Loucy (cell line): ENCODE measurements around the gene CFAP100.

ENCODE experiments used
- H2AFZ ChIP-seq: fragments of 200-600 bp; sonication (generic); 2 replicates; pipeline ENCODE4 v1.6.0; 2016; ENCODE audit warnings: antibody characterized with exemption, mild to moderate bottlenecking, low read length, moderate library complexity
- H3F3A ChIP-seq: fragments of 200-600 bp; 2 replicates; pipeline ENCODE4 v1.6.0; 2016; ENCODE audit warnings: antibody characterized with exemption, low read depth, mild to moderate bottlenecking
- H3K27me3 ChIP-seq: fragments of 200-600 bp; sonication (generic); 2 replicates; pipeline ENCODE4 v1.6.1; 2014; ENCODE audit warnings: low read length, mild to moderate bottlenecking; ENCODE audit not compliant: insufficient read depth, poor library complexity, severe bottlenecking
- H3K36me3 ChIP-seq: fragments of 200-600 bp; sonication (generic); 2 replicates; pipeline ENCODE4 v1.6.1; 2016; ENCODE audit warnings: low read length; ENCODE audit not compliant: insufficient read depth
- H3K4me1 ChIP-seq: fragments of 200-600 bp; sonication (generic); 2 replicates; pipeline ENCODE4 v1.5.1; 2014; ENCODE audit warnings: low read length, mild to moderate bottlenecking; ENCODE audit not compliant: insufficient read depth, poor library complexity, severe bottlenecking
- H3K4me2 ChIP-seq: fragments of 200-600 bp; sonication (generic); 2 replicates; pipeline ENCODE4 v1.6.0; 2014; ENCODE audit warnings: antibody characterized with exemption, low read length, low read depth, mild to moderate bottlenecking; ENCODE audit not compliant: poor library complexity, severe bottlenecking
- H3K4me3 ChIP-seq: fragments of 200-600 bp; sonication (generic); 2 replicates; pipeline ENCODE4 v1.5.1; 2014; ENCODE audit warnings: low read length, mild to moderate bottlenecking, mixed read lengths; ENCODE audit not compliant: poor library complexity, severe bottlenecking
- H3K79me2 ChIP-seq: fragments of 200-600 bp; sonication (generic); 2 replicates; pipeline ENCODE4 v1.6.1; 2014; ENCODE audit warnings: low read length; ENCODE audit not compliant: insufficient read depth
- H3K9ac ChIP-seq: fragments of 200-600 bp; sonication (generic); 2 replicates; pipeline ENCODE4 v1.6.0; 2014; ENCODE audit warnings: mild to moderate bottlenecking, low read depth, low read length, moderate library complexity; ENCODE audit not compliant: poor library complexity, severe bottlenecking
- H3K9me2 ChIP-seq: fragments of 200-600 bp; sonication (generic); replicated peaks from 2 replicates; pipeline ENCODE4 v1.6.1; 2016; ENCODE audit warnings: low read depth, low read length, mixed read lengths
- H3K9me3 ChIP-seq: fragments of 200-600 bp; sonication (generic); 2 replicates; pipeline ENCODE4 v1.6.1; 2014; ENCODE audit warnings: mild to moderate bottlenecking, antibody characterized with exemption, low read length, low read depth; ENCODE audit not compliant: insufficient read depth
- H4K20me1 ChIP-seq: fragments of 200-600 bp; sonication (generic); 2 replicates; pipeline ENCODE4 v1.6.0; 2014; ENCODE audit warnings: antibody characterized with exemption, low read length, mild to moderate bottlenecking; ENCODE audit not compliant: insufficient read depth, poor library complexity, severe bottlenecking
- EZH2phosphoT487 ChIP-seq: fragments of 200-600 bp; IDR thresholded peaks from 2 replicates; pipeline ENCODE4 v1.6.1; 2018; ENCODE audit warnings: antibody characterized with exemption, mild to moderate bottlenecking, moderate library complexity, borderline replicate concordance
- TF ChIP-seq, protein P1 (sequence below): fragments of 200-600 bp; sonication (generic); conservative IDR thresholded peaks from 2 replicates; pipeline ENCODE4 v1.5.1; 2014; ENCODE audit warnings: mild to moderate bottlenecking, antibody characterized with exemption, low read length

CFAP100 gene

DNA sequence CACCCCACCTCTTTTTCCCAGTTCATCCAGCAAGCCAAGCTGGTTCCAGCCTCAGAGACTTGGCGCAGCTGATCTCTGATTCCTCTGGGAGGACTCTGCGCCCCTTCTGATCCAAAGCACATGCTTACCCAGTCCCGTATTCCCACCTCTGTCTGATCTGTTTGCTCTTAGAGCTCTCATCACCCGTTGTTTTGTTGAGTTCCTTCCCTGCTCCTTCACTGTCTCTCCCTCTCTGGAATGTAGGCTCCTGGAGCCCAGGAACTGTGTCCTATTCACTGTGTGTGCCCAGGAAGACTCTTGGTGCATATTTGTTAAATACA is 82.3 kb downstream of the CFAP100 start:
- no peak overlapping the region for H3K4me2 ChIP-seq
- no peak overlapping the region for H2AFZ ChIP-seq
- peaks cover 24% of the 10 kb centered on the region for H3K4me1 ChIP-seq
- TF ChIP-seq, protein P1, sequence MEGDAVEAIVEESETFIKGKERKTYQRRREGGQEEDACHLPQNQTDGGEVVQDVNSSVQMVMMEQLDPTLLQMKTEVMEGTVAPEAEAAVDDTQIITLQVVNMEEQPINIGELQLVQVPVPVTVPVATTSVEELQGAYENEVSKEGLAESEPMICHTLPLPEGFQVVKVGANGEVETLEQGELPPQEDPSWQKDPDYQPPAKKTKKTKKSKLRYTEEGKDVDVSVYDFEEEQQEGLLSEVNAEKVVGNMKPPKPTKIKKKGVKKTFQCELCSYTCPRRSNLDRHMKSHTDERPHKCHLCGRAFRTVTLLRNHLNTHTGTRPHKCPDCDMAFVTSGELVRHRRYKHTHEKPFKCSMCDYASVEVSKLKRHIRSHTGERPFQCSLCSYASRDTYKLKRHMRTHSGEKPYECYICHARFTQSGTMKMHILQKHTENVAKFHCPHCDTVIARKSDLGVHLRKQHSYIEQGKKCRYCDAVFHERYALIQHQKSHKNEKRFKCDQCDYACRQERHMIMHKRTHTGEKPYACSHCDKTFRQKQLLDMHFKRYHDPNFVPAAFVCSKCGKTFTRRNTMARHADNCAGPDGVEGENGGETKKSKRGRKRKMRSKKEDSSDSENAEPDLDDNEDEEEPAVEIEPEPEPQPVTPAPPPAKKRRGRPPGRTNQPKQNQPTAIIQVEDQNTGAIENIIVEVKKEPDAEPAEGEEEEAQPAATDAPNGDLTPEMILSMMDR = no peak
- TF ChIP-seq EZH2phosphoT487 = no peak
- H3K4me3 ChIP-seq = no peak overlapping the region
- H4K20me1 ChIP-seq = peaks cover 29% of the 10 kb centered on the region
- no peak overlapping the region for H3K9ac ChIP-seq
- no peaks in the 10 kb centered on the region for H3K27me3 ChIP-seq
- no peaks in the 10 kb centered on the region for H3K9me2 ChIP-seq
- peaks cover 31% of the 10 kb centered on the region for H3K79me2 ChIP-seq
- no peaks in the 10 kb centered on the region for H3K9me3 ChIP-seq
- peaks cover 4% of the 10 kb centered on the region; the same call in 1 of the 2 replicates for H3F3A ChIP-seq
- H3K36me3 ChIP-seq = no peaks in the 10 kb centered on the region

DNA sequence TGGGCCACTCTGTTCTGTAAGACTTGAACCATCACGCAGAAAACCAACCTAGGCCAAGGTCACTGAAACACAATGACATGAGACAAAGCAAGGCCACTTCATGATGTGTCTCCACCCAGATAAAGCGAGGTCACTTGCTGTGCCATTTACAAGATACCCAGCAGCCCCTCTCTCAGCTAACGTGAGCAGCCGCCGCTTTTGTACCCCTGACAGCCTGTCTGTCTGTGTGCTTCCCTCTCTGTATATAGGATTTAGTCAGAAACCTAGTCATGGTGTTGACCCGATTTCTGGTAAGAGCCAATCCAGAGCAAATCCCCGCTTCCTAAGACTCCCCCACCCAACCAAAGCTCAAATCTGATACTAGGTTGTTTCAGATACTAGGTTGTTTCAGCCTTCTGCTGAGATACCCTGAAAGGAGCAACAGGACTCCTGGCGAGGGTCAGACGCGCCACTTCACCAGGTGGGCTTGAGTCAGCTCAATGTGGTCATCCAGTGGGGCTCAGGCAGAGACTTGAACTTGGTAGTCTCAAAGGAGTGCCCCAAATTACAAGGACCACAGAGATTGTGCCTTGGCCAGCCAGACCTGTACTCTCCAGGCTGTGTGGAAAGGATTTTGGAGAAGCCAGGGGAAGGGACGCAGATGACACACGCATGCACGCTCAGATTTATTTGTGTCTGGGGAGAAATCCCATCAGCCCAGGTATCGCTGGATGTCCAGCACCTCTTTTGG is 84.0 kb downstream of the CFAP100 start:
- no peak overlapping the region for H3K9ac ChIP-seq
- H3K27me3 ChIP-seq = no peaks in the 10 kb centered on the region
- no peak overlapping the region for H3K4me3 ChIP-seq
- H2AFZ ChIP-seq = no peak overlapping the region
- no peak for TF ChIP-seq EZH2phosphoT487
- TF ChIP-seq, protein P1 = no peak
- peaks cover 14% of the 10 kb centered on the region for H3K79me2 ChIP-seq
- no peak overlapping the region for H3K4me2 ChIP-seq
- H3K9me3 ChIP-seq = no peaks in the 10 kb centered on the region
- peaks cover 10% of the 10 kb centered on the region for H3K4me1 ChIP-seq
- peaks cover 14% of the 10 kb centered on the region for H4K20me1 ChIP-seq
- H3F3A ChIP-seq = peaks cover 4% of the 10 kb centered on the region; the same call in 1 of the 2 replicates
- H3K36me3 ChIP-seq = no peaks in the 10 kb centered on the region
- H3K9me2 ChIP-seq = no peaks in the 10 kb centered on the region

DNA sequence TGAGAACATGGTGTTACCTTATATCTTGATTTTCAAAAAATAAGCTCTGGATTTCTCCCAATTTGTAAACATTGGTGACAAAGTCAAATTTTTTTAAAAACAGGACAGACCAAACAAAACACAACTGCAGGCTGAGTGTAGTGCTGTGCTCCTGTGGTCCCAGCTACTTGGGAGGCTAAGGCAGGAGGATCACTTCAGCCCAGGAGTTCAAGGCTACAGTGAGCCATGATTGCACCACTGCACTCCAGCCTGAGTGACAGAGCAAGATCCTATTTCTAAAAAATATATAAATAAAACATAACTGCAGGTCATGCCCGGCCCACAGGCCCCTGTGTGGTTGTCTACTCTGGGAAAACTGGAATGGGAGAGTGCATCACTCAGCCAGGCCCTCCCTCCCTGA is 84.9 kb downstream of the CFAP100 start:
- no peak overlapping the region for H3K4me2 ChIP-seq
- no peak overlapping the region for H3K9ac ChIP-seq
- no peak overlapping the region for H3K4me3 ChIP-seq
- H3K9me2 ChIP-seq = no peaks in the 10 kb centered on the region
- H2AFZ ChIP-seq = no peak overlapping the region
- H4K20me1 ChIP-seq = peaks cover 5% of the 10 kb centered on the region
- no peaks in the 10 kb centered on the region for H3K27me3 ChIP-seq
- no peaks in the 10 kb centered on the region for H3K9me3 ChIP-seq
- TF ChIP-seq EZH2phosphoT487 = no peak
- TF ChIP-seq, protein P1 = no peak
- H3F3A ChIP-seq = peaks cover 4% of the 10 kb centered on the region; the same call in 1 of the 2 replicates
- H3K36me3 ChIP-seq = no peaks in the 10 kb centered on the region
- peaks cover 14% of the 10 kb centered on the region for H3K4me1 ChIP-seq
- peaks cover 5% of the 10 kb centered on the region for H3K79me2 ChIP-seq
